G401.6 (cell line): ENCODE data around the gene PDSS2.
"Not testable (repeated sequence)": the region's sequence is repeated elsewhere in the genome, so short reads cannot be mapped to it uniquely, and the experiment has no call there.

Experiments used
- FAIRE-seq: peaks from 2 replicates; lab custom pipeline; 2012; peaks lifted over from hg19 to GRCh38; lab: Jason Lieb, UNC

The PDSS2 gene

GRCh38 chr6:107473660-107474059, 14.3 kb upstream of the PDSS2 start:
- FAIRE-seq = no peak

GRCh38 chr6:107470364-107470763, 11.0 kb upstream of the PDSS2 start:
- no peak for FAIRE-seq

DNA sequence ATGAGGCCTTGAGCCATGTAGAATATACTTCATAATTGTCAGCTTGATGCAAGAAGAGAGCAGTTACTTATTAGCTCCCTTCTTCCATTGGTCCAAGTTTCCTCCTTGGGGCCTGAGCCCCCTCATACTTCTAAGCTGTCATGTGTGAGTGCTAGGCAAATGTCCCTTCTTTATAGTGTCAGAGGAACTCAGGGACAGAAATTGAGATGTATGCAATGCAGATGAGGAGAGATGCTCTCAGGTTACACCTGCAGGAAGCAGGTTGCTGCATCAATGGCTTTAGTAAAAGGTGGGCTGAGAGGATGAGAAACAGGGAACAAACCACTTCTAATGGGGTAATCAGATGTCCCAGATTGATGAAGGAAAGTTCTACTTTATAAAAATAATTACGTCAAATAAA, 6.7 kb upstream of the PDSS2 start:
- FAIRE-seq = no peak

DNA sequence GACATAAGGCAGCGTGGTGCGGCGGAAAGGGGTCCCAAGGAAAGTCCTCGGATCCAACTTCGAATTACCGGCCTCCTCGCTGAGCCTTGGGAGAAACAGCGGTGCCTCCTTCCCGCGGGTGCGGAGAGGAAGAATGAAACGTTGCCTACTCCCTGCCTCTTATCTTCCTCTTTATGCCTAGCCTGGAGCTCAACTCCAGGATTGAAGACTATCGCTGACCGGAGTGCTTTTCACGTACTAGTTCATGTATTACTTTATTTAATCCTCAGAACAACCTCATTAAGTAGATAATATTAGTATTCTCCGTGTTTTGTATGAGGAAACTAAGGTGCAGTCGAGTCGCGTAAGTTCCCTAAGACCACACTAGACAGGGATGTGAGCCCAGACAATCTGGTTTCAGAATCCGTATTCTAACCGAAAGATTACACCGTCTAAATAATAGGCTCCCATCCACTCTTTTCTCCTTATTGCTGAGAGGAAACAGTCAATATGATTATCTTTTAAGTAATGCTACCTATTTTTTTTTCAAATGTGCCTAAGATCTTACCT, 793 bp upstream of the PDSS2 start:
- FAIRE-seq = no peak

GRCh38 chr6:107458672-107459282, 587 bp downstream of the PDSS2 start:
- no peak for FAIRE-seq

- FAIRE-seq = no peak
These were observed 10.6 kb downstream of the PDSS2 start for GRCh38 chr6:107448776-107449175.

GRCh38 chr6:107447663-107448216, 11.6 kb downstream of the PDSS2 start:
- FAIRE-seq = no peak

- FAIRE-seq = no peak
These were observed 15.1 kb downstream of the PDSS2 start for GRCh38 chr6:107444277-107444676.

- no peak for FAIRE-seq
These were observed 15.6 kb downstream of the PDSS2 start for GRCh38 chr6:107443608-107444267.

- FAIRE-seq = no peak
These were observed 16.3 kb downstream of the PDSS2 start for GRCh38 chr6:107442938-107443607.

DNA sequence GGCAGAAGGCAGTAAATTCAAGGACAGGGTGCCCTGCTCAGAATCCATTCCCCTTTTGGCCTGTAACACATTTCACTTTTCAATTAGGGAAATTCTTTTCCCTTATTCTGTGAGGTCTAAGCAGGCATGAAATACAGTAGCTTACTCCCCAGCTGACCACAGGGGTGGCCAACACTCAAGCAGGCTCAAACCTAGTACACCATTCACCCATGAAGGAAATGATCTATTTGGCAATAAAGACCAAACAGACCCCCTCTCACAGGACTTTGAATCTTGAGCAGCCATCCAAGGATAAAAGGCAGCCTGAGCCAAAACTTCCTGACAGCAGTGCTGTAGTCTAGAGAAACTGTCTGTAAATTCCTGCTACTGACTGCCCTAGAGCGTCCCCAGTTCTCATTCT, 17.7 kb downstream of the PDSS2 start:
- FAIRE-seq = no peak

DNA sequence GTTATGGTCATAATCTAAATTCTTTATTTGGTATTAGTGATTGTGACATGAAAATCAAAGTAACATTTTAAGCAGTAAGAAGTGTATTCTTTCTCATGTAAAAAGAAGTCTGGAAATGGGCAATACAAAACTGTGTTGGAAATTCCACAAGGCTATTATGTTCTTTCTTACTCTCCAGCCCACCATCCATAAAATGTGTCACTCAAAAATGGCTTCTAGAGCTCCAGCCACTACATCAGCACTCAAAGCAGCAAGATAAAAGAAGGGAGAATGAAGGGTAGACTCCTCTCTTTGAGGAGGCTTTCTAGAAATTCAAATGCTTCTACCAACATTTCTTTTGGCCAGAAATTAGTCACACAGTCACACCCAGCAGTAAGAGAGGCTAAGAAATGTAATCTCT, 18.4 kb downstream of the PDSS2 start:
- FAIRE-seq = no peak

DNA sequence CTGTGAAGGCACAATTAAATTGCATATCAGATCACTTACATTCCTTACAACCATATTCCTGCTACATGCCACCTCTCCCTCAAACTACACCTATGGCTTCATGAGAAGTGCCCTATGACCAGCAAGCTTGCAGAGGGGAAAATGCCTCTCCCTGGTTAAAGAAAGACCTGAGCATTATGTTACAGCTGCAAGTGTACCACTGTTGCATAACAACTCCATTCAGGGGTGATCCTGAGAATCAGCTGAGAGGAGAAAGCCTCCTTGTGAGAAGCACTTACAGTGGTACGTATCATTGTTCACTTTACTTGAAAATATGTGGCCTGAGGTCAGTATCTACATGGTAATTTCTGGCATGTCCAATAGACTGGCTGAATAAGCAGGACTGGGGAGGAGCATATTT, 20.0 kb downstream of the PDSS2 start:
- FAIRE-seq = no peak

- FAIRE-seq = no peak
These were observed 21.7 kb downstream of the PDSS2 start for GRCh38 chr6:107437691-107438090.

DNA sequence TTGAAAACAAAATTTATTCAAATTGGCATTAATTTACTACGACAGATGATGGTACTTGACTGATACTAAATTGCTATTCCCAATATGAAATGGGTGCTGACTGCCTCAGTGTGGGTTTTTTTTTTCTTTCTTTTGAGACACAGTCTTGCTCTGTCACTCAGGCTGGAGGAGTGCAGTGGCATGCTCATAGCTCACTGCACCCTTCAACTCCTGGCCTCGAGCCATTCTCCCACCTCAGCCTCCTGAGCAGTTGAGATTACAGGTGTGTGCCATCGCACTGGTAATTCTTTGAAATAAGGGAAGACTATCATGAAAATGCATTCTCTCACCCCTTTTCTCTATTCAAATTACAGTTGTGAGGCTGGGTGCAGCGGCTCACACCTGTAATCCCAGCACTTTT, 22.5 kb downstream of the PDSS2 start:
- no peak for FAIRE-seq

- peak; percentile 30 for FAIRE-seq
These were observed 23.6 kb downstream of the PDSS2 start for GRCh38 chr6:107435798-107436197.

- no peak for FAIRE-seq
These were observed 24.6 kb downstream of the PDSS2 start for GRCh38 chr6:107434812-107435211.

DNA sequence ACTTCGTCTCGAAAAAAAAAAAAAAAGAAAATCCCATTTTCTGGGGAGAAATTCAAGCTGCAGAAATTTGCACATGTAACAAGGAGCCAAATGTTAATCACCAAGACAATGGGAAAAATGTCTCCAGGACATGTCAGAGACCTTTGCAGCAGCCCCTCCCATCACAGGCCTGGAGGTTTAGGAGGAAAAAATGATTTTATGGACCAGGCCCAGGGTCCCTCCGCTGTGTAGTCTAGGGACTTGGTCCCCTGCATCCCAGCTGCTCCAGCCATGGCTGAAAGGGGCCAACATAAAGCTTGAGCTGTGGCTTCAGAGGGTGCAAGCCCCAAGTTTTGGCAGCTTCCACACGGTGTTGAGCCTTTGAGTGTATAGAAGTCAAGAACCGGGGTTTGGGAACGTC, 33.4 kb downstream of the PDSS2 start:
- not testable (repeated sequence) for FAIRE-seq

DNA sequence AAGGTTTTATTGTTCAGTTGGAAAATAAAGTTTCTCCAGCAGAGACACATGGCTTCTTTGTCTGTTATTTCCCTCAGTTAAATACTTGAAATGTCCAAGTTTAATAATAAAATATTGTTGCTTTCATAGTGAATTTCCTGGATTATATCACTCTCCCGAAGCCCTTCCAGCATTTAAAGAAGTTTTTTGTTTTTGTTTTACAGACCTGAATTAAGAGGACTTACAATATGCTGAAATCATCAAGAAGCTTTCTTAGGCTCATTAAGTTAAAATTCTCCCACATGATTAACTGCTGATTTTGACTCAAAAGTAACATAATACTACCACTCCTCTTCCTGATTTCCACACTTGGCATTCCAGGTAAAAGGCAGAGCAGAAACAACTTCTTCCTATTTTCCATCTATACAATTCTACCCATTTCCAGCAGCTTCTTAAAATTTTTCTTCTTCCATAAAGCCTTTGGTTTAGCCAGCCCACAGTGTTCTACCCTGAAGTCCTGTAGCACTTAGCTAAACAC, 35.8 kb downstream of the PDSS2 start:
- no peak for FAIRE-seq

DNA sequence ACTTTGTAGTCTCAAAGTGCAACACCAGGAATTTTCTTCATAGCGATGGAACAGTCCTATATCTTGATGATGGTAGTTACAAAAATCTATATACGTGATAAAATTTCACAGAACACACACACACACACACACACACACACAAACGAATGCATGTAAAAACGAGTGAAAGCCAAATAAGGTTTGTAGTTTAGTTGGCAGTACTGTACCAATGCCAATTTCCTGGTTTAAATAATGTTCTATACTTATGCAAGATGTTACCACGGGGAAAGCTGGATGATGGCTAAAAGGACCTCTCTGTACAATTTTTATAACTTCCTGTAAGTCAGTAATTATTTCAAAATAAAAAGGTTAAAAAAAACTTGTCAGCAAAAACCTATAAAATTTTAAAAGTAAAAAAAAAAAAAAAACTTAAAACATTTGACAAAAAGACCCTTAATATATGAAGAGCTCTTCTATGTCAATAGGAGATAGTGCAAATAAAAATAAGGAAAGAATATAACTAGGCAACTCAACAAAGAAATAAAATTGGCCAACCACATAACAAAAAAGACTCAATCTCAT, 37.6 kb downstream of the PDSS2 start:
- peak; percentile 66 for FAIRE-seq

DNA sequence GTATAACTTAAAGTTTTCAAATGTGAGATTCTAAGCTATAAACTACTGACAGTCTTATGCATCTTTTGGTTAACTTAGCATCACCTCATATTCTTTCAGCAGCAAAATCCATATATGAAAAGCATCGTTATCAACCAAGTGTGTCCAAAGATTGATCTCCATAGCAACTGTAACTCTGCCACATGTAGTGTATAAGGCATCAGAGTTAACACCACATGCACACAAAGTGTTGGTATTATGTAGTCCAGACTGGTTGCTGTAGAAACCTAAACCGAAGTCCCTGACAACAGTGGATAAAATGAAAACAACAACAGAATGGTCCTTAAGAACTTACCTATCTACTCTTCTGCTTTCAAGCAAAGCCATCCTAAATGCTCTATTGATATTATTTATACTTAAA, 39.6 kb downstream of the PDSS2 start:
- FAIRE-seq = no peak

- no peak for FAIRE-seq
These were observed 41.2 kb downstream of the PDSS2 start for GRCh38 chr6:107418118-107418517.

- no peak for FAIRE-seq
These were observed 43.2 kb downstream of the PDSS2 start for GRCh38 chr6:107416145-107416544.
